ENCODE data around the gene SMC2. TPM values are rescaled to one million over a fixed set of nuclear protein-coding genes. Genes with fewer than 3 reads are reported as not detected.
A peak's percentile ranks its signal among the peaks of the same experiment; 100 is the strongest.

Gene SMC2
- total RNA-seq, 1 donor from 2014 or later = 9.8 TPM

DNA sequence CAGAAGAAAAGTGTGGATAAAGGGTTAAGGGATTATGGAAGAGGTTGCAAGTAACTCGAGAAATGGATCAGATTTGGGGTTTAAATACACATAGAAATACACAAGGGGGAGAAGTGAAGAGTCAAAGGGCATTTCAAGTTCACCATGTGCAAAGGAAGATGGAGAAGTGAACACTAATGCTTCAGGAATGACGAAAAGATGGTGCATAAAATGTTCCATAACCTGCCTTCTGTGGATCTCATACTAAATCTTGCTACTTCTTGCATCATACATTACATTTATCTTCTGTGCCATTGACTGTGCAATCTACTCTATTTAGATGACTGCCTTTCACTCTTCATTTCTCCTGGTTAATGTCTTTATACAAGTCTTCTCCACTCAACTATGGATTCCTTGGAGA is 5.7 kb upstream of the SMC2 start:
- Mint-ChIP-seq H3K27ac (ENCODE audit: unreplicated experiment) (no peak overlapping the region), H3K4me3 (ENCODE audit: unreplicated experiment) (no peak overlapping the region), H3K9me3 (ENCODE audit: unreplicated experiment) (no peaks in the 10 kb centered on the region), H3K27me3 (ENCODE audit: low read depth, unreplicated experiment) (peaks cover 5% of the 10 kb centered on the region), H3K36me3 (ENCODE audit: low read depth, unreplicated experiment) (no peaks in the 10 kb centered on the region), H3K4me1 (ENCODE audit: low read depth, unreplicated experiment) (no peaks in the 10 kb centered on the region)
- Histone ChIP-seq H3K27me3 (ENCODE audit: insufficient read depth, low read length) (no peaks in the 10 kb centered on the region), H3K4me2 (ENCODE audit: low read length) (no peak overlapping the region), H2AFZ (ENCODE audit: low read depth, low read length) (no peak overlapping the region), H3K9ac (ENCODE audit: low read length) (no peak overlapping the region), H3K27ac (ENCODE audit: low read depth, low read length) (no peak overlapping the region), H4K20me1 (ENCODE audit: insufficient read depth, low read length) (no peaks in the 10 kb centered on the region), H3K36me3 (ENCODE audit: insufficient read depth, low read length) (no peaks in the 10 kb centered on the region), H3K9me3 (ENCODE audit: insufficient read depth, low read depth, low read length) (no peaks in the 10 kb centered on the region), H3K4me1 (ENCODE audit: insufficient read depth, low read length) (peaks cover 6% of the 10 kb centered on the region), H3K79me2 (ENCODE audit: insufficient read depth, low read length) (no peaks in the 10 kb centered on the region), H3K4me3 (ENCODE audit: insufficient read depth, low read depth, low read length) (no peak overlapping the region)
- FAIRE-seq (no peak), DNase-seq (ENCODE audit: low read depth) (no peak)
- TF ChIP-seq, protein P1, sequence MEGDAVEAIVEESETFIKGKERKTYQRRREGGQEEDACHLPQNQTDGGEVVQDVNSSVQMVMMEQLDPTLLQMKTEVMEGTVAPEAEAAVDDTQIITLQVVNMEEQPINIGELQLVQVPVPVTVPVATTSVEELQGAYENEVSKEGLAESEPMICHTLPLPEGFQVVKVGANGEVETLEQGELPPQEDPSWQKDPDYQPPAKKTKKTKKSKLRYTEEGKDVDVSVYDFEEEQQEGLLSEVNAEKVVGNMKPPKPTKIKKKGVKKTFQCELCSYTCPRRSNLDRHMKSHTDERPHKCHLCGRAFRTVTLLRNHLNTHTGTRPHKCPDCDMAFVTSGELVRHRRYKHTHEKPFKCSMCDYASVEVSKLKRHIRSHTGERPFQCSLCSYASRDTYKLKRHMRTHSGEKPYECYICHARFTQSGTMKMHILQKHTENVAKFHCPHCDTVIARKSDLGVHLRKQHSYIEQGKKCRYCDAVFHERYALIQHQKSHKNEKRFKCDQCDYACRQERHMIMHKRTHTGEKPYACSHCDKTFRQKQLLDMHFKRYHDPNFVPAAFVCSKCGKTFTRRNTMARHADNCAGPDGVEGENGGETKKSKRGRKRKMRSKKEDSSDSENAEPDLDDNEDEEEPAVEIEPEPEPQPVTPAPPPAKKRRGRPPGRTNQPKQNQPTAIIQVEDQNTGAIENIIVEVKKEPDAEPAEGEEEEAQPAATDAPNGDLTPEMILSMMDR (IDR thresholded peaks at IDR 0.05; ENCODE audit: insufficient read depth, low read depth, low read length) = no peak
- no peak for TF ChIP-seq EZH2 (IDR thresholded peaks at IDR 0.05; ENCODE audit: insufficient read depth, low read length)

DNA sequence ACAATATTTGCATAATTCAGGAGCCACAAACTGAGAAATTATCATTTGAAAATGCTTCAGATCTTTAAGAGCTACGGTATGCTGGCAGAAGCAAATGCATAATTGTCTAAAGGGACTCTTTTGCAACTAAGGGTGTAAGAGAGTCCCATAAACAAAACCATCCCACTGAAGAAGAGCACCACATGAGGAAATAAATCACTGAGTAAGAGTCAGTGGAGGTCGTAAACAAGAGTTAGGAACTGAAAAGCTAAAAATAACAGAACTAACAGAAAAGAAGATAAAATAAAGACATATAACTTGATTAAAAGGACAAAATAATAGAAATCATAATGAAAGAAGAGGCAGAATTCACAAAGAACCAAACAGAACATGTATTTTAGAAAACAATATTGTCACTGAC is 3.5 kb upstream of the SMC2 start:
- DNase-seq (ENCODE audit: low read depth) (no peak), FAIRE-seq (no peak)
- Histone ChIP-seq H3K9me3 (ENCODE audit: insufficient read depth, low read depth, low read length) (no peaks in the 10 kb centered on the region), H3K4me1 (ENCODE audit: insufficient read depth, low read length) (peaks cover 9% of the 10 kb centered on the region), H2AFZ (ENCODE audit: low read depth, low read length) (no peak overlapping the region), H3K9ac (ENCODE audit: low read length) (no peak overlapping the region), H3K27ac (ENCODE audit: low read depth, low read length) (no peak overlapping the region), H3K27me3 (ENCODE audit: insufficient read depth, low read length) (no peaks in the 10 kb centered on the region), H3K4me3 (ENCODE audit: insufficient read depth, low read depth, low read length) (no peak overlapping the region), H3K79me2 (ENCODE audit: insufficient read depth, low read length) (peaks cover 11% of the 10 kb centered on the region), H3K36me3 (ENCODE audit: insufficient read depth, low read length) (no peaks in the 10 kb centered on the region), H4K20me1 (ENCODE audit: insufficient read depth, low read length) (no peaks in the 10 kb centered on the region), H3K4me2 (ENCODE audit: low read length) (no peak overlapping the region)
- Mint-ChIP-seq H3K27me3 (ENCODE audit: low read depth, unreplicated experiment) (peaks cover 5% of the 10 kb centered on the region), H3K36me3 (ENCODE audit: low read depth, unreplicated experiment) (no peaks in the 10 kb centered on the region), H3K9me3 (ENCODE audit: unreplicated experiment) (no peaks in the 10 kb centered on the region), H3K27ac (ENCODE audit: unreplicated experiment) (no peak overlapping the region), H3K4me3 (ENCODE audit: unreplicated experiment) (no peak overlapping the region), H3K4me1 (ENCODE audit: low read depth, unreplicated experiment) (peaks cover 6% of the 10 kb centered on the region)
- no peak for TF ChIP-seq EZH2 (IDR thresholded peaks at IDR 0.05; ENCODE audit: insufficient read depth, low read length)
- TF ChIP-seq, protein P1 (IDR thresholded peaks at IDR 0.05; ENCODE audit: insufficient read depth, low read depth, low read length) = no peak

DNA sequence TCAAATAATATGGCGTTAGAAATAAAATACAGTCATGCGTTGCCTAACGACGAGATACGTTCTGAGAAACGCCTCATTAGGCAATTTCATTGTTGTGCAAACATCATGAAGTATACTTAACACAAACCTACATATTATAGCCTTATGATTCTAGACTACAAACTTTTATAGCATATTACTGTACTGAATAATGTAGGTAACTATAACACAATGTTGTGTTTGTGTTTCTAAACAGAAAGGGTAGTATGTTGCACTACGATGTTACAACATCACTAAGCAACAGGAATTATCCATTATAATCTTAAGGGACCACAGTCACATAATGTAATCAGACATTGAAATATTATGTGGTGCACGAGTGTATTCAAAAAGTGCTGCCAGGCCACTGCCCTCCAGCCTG is 3.0 kb upstream of the SMC2 start:
- TF ChIP-seq, protein P1 (IDR thresholded peaks at IDR 0.05; ENCODE audit: insufficient read depth, low read depth, low read length) = no peak
- Histone ChIP-seq H3K4me2 (ENCODE audit: low read length) (peak overlapping the region; percentile 32), H3K9me3 (ENCODE audit: insufficient read depth, low read depth, low read length) (no peaks in the 10 kb centered on the region), H2AFZ (ENCODE audit: low read depth, low read length) (no peak overlapping the region), H3K79me2 (ENCODE audit: insufficient read depth, low read length) (peaks cover 16% of the 10 kb centered on the region), H3K9ac (ENCODE audit: low read length) (no peak overlapping the region), H3K4me3 (ENCODE audit: insufficient read depth, low read depth, low read length) (no peak overlapping the region), H3K27ac (ENCODE audit: low read depth, low read length) (no peak overlapping the region), H4K20me1 (ENCODE audit: insufficient read depth, low read length) (no peaks in the 10 kb centered on the region), H3K27me3 (ENCODE audit: insufficient read depth, low read length) (no peaks in the 10 kb centered on the region), H3K36me3 (ENCODE audit: insufficient read depth, low read length) (no peaks in the 10 kb centered on the region), H3K4me1 (ENCODE audit: insufficient read depth, low read length) (peaks cover 9% of the 10 kb centered on the region)
- Mint-ChIP-seq H3K27me3 (ENCODE audit: low read depth, unreplicated experiment) (peaks cover 5% of the 10 kb centered on the region), H3K9me3 (ENCODE audit: unreplicated experiment) (no peaks in the 10 kb centered on the region), H3K27ac (ENCODE audit: unreplicated experiment) (no peak overlapping the region), H3K36me3 (ENCODE audit: low read depth, unreplicated experiment) (no peaks in the 10 kb centered on the region), H3K4me1 (ENCODE audit: low read depth, unreplicated experiment) (peaks cover 6% of the 10 kb centered on the region), H3K4me3 (ENCODE audit: unreplicated experiment) (no peak overlapping the region)
- FAIRE-seq (no peak), DNase-seq (ENCODE audit: low read depth) (no peak)
